ENCODE results near the gene GIMAP2.

Gene GIMAP2

GRCh38 chr7:150742286-150742968 lies 56.9 kb downstream of the GIMAP2 start:
- no peak overlapping the region for H3K27ac ChIP-seq (ENCODE audit: low read length)
- no peaks in the 10 kb centered on the region for H3K36me3 ChIP-seq (ENCODE audit: control insufficient read depth, insufficient read depth, low read length)
- no peaks in the 10 kb centered on the region; the same call in 1 of the 2 replicates for H3K9me3 ChIP-seq (ENCODE audit: control insufficient read depth, insufficient read depth, low read length)
- WGBS (ENCODE audit: insufficient coverage, insufficient read length), result no CpG with 5 or more reads among the region's 14 CpGs
- no peaks in the 10 kb centered on the region for H3K4me1 ChIP-seq (ENCODE audit: control insufficient read depth, insufficient read depth, low read length)
- H3K27me3 ChIP-seq (ENCODE audit: control insufficient read depth, insufficient read depth, low read length), result peaks cover 72% of the 10 kb centered on the region
- no peak for DNase-seq (ENCODE audit: low read depth, low spot score)
- H3K4me3 ChIP-seq (ENCODE audit: low read length), result no peak overlapping the region

Measured in iPS DF 6.9 (cell line).